Fibroblast of villous mesenchyme (primary cell): Measurements from ENCODE around the gene CREB3L1. TPM values are rescaled to one million over a fixed set of nuclear protein-coding genes. Genes with fewer than 3 reads are reported as not detected.

Experiments
- DNase-seq: peaks from one replicate; pipeline ENCODE4 v3.0.0-alpha.2; 2010; ENCODE audit warnings: low read depth
- H3K4me3 ChIP-seq: 2 replicates; pipeline ENCODE4 v1.5.1; 2011; ENCODE audit warnings: low read depth, mild to moderate bottlenecking, low read length
- CTCF ChIP-seq: IDR thresholded peaks from 2 replicates; pipeline ENCODE4 v1.5.1; 2012; ENCODE audit warnings: low read depth, mild to moderate bottlenecking, low read length; ENCODE audit not compliant: insufficient read depth
- total RNA-seq: library from RNA; depleted of rRNA; stranded (reverse); fragments of >200 nt; gene quantifications from 2 replicates; pipeline ENCODE4 v1.2.3, GENCODE V29; 2012

The CREB3L1 gene
- total RNA-seq, 1 donor: 40.6 TPM

GRCh38 chr11:46309814-46310259 is 32.4 kb downstream of the CREB3L1 start:
- H3K4me3 ChIP-seq: no peak overlapping the region
- DNase-seq: no peak
- TF ChIP-seq CTCF: no peak

- no peak overlapping the region for H3K4me3 ChIP-seq
- DNase-seq: peak; percentile 79
- peak; percentile 88 for TF ChIP-seq CTCF
Observed at GRCh38 chr11:46315033-46315738, 37.7 kb downstream of the CREB3L1 start.

GRCh38 chr11:46315783-46316563 is 38.5 kb downstream of the CREB3L1 start:
- DNase-seq: no peak
- H3K4me3 ChIP-seq: no peak overlapping the region

GRCh38 chr11:46319074-46319453 is 41.6 kb downstream of the CREB3L1 start:
- DNase-seq: no peak
- no peak overlapping the region for H3K4me3 ChIP-seq
- TF ChIP-seq CTCF: no peak

More at GRCh38 chr11:46315783-46316563, 38.5 kb downstream of the CREB3L1 start:
- no peak for TF ChIP-seq CTCF

GRCh38 chr11:46321757-46322156 is 44.3 kb downstream of the CREB3L1 start:
- TF ChIP-seq CTCF: no peak
- DNase-seq: peak; percentile 77
- H3K4me3 ChIP-seq: no peak overlapping the region

- H3K4me3 ChIP-seq: no peak overlapping the region
- peak; percentile 56 for DNase-seq
- TF ChIP-seq CTCF: peak; percentile 58
Observed at GRCh38 chr11:46322759-46323158, 45.3 kb downstream of the CREB3L1 start.
